ENCODE measurements around the gene FOXJ1.

The FOXJ1 gene

DNA sequence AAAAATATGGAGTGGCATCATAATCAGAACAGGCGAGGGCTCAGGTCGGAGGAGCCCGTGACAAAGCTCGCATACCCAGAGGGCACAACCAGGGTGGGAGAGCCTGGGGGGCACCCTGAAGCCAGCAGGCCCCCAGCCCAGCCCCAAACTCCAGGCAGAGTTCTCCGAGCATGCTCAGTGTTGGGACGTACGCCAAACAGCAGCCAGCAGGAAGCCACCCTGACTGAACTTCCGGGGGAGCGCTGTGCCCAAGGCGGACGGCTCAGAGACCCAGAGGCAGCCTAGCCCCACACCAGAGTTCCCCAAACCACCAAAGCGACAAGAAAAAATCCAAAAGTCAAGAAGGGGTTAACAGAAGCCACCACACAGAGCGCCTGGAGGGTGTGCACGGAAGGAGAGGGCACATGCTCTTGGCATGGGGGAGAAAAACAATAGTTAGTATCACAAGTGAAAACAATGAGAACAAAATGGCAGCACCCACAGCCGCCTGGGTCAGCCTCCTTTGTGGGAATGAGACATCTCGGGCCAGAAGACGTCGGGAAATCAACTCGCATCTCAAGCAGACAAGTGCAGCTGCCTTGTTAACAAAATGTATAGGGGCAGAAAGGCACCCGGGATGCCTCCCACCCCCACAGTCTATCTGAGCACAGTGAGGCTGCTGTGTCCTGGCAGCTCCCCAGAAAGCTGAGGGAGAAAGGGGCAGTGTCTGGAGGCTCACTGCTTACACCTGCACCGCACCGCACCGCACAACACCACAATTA is 49.3 kb downstream of the FOXJ1 start:
- no peak overlapping the region for H3K4me3 ChIP-seq (ENCODE audit: low read depth, low read length)
- DNase-seq (ENCODE audit: low read depth): no peak
- TF ChIP-seq, protein P1, sequence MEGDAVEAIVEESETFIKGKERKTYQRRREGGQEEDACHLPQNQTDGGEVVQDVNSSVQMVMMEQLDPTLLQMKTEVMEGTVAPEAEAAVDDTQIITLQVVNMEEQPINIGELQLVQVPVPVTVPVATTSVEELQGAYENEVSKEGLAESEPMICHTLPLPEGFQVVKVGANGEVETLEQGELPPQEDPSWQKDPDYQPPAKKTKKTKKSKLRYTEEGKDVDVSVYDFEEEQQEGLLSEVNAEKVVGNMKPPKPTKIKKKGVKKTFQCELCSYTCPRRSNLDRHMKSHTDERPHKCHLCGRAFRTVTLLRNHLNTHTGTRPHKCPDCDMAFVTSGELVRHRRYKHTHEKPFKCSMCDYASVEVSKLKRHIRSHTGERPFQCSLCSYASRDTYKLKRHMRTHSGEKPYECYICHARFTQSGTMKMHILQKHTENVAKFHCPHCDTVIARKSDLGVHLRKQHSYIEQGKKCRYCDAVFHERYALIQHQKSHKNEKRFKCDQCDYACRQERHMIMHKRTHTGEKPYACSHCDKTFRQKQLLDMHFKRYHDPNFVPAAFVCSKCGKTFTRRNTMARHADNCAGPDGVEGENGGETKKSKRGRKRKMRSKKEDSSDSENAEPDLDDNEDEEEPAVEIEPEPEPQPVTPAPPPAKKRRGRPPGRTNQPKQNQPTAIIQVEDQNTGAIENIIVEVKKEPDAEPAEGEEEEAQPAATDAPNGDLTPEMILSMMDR (conservative IDR thresholded peaks at IDR 0.05; ENCODE audit: low read depth, low read length): no peak

DNA sequence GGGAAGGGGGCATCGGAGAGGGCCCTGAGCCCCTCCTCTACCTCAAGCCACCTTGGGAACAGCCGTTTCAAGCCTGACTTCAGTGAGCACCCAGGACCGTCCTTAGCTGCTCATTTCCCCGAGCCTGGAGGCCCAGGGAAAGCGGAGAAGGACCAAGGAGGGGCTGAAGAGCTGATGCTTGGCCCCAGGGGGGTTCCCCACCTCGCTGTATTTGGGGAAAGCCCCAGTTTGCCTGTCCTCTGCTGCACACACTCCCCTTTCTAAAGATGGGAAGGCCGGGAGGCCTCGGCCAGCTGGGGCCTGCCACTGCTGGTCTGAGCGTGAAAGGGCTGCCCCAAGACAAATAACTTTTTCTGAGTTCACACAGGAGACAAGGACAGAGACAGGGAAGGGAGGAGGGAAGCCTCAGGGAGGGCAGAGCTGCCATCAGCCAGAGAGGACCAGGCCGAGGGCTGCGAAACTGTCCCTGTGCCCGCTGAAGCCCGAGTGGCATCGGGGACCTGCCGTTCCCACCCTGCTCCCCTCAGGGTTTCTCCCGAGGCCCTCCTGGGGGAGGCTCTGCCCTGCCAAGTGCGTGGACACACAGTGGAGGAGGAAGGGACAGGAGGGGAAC is 50.4 kb downstream of the FOXJ1 start:
- H3K4me3 ChIP-seq (ENCODE audit: low read depth, low read length): no peak overlapping the region
- no peak for DNase-seq (ENCODE audit: low read depth)

DNA sequence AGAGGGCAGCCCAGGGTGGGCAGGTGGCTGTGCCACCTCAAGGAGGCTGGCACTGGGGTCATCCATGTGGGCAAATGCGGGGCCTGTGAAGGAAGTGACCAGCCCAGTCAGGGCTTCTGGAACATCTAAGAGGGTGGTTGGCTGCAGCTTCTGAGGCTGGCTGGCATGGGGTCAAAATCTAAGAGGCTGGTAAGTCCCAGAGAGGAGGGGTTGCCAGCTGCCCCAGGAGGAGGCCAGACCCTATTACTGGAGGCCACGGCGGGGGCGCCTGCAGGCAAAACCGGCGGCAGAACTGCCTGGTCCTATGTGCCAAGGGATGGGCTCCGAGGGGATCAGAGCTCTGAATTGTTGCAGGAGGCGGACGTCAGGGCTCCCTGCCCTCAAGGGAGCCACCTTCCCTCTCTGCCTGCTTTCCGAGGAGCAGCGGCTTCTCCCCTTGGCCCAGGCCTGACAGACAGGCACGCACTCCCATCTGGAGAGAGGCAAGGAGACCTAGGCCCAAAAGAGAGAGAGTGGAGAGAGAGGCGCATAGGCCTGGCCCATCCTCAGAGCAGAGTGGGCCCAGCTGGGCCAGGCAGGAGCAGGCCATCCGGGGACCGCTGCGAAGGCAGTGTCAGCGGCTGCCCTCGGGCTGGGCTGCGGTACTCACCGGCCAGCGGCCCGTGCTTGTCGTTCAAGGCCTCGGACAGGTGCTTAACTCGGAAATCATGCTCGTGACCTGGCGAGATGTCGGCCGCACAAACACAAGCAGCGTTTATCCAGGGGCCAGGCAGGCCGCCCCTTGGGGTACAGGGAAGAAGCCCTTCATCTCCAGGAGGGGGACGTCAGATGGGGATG is 51.1 kb downstream of the FOXJ1 start:
- TF ChIP-seq, protein P1 (conservative IDR thresholded peaks at IDR 0.05; ENCODE audit: low read depth, low read length): no peak
- no peak for DNase-seq (ENCODE audit: low read depth)
- H3K4me3 ChIP-seq (ENCODE audit: low read depth, low read length): no peak overlapping the region

More for the DNA sequence above, 50.4 kb downstream of the FOXJ1 start:
- TF ChIP-seq, protein P1 (conservative IDR thresholded peaks at IDR 0.05; ENCODE audit: low read depth, low read length): no peak

DNA sequence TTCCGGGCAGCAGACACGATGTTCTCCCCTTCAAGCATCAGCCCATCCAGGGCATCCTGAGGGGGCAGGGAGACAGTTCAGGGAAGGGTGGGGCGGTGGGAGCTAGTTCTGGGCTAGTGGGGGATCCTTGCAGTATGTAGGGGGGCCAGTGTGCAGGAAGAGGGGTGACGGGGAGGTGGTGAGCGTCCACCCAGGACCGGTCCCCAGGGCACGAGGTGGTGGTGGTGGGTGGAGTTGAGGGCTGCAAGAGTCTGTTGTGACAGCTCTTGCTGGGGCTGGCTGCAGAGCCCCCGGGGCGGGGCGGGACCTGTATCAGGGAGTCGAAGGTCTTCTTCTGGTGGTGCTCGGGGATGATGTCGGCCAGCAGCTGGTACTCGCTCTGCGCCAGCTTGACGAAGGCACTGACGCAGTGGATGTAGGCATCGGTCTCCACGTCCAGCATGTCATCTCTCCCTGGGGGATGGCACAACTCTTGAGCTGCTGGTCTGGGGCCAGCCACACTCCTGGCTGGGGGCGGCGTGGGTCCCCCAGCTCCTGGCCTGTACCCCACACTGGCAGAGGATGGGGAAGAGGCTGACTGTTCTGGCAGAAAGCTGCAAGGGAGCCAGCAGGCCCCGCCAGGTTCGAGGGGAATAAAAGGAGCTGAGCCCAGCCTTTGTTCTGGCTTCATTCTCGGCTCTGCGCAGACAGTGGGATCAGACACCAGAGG is 52.0 kb downstream of the FOXJ1 start:
- DNase-seq (ENCODE audit: low read depth): no peak
- TF ChIP-seq, protein P1 (conservative IDR thresholded peaks at IDR 0.05; ENCODE audit: low read depth, low read length): no peak
- no peak overlapping the region for H3K4me3 ChIP-seq (ENCODE audit: low read depth, low read length)

DNA sequence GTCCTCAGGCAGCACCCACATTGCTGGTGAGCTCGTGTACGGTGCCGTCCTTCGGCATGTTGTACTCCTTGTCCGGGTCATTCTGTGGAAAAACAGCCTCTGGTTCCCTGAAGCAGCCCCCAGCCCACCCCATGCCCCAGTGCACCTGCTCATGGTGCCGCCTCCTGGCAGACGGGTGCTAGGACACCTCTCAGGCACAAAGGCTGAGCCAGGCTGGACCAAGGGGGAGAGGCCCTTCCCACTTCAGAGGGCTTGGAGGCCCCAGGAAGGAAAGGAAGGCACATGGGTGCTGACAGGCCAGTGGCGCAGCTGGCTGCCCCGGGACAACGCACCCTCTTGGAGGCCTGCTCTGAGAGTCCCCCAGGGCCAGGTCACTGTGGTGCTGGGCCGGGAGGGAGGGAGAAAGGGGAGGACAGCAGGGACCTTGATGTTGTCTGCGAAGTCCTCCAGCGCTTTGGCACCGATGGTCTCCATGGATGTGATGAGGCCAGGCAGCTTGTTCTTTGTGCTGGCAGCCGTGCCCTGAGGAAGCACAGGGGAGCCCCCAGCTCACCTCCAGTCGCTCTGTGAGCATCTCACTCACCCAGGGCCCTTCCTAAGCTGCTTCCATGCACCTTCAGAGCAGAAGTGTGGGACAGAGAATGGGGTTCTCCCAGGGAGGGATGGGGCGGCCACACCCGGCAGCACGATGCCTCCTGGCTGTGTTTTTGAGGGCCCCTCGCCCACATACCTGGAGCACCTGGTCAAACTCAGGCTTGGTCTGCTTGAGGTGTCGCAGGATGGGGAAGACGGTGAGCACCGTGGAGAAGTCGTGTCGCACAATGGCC is 52.8 kb downstream of the FOXJ1 start:
- TF ChIP-seq, protein P1 (conservative IDR thresholded peaks at IDR 0.05; ENCODE audit: low read depth, low read length): no peak
- no peak overlapping the region for H3K4me3 ChIP-seq (ENCODE audit: low read depth, low read length)
- DNase-seq (ENCODE audit: low read depth): no peak

DNA sequence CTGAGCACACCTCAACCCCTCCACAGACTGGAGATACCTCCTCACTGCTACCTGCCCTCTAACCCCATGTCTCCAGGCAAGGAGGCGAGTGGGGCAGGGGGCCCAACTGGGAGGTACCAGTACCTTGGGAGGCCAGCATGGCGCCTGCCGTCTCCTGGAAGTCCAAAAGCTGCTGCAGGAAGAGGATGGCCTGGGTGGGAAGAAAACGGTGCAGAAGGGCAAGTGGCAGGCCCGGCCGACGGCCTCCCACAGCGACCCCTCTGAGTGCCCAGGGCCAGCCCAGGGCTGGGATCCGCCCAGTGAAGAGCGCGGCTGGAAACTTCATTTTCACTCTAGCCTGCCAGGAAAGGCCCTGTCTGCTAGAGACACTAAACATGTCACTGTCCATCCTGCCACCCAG is 53.5 kb downstream of the FOXJ1 start:
- TF ChIP-seq, protein P1 (conservative IDR thresholded peaks at IDR 0.05; ENCODE audit: low read depth, low read length): no peak
- H3K4me3 ChIP-seq (ENCODE audit: low read depth, low read length): no peak overlapping the region
- no peak for DNase-seq (ENCODE audit: low read depth)

Data from choroid plexus epithelial cell (primary cell).